ENCODE measurements around the gene CDKL1.
"Not testable (repeated sequence)": the region's sequence is repeated elsewhere in the genome, so short reads cannot be mapped to it uniquely, and the experiment has no call there.

CDKL1 gene

DNA sequence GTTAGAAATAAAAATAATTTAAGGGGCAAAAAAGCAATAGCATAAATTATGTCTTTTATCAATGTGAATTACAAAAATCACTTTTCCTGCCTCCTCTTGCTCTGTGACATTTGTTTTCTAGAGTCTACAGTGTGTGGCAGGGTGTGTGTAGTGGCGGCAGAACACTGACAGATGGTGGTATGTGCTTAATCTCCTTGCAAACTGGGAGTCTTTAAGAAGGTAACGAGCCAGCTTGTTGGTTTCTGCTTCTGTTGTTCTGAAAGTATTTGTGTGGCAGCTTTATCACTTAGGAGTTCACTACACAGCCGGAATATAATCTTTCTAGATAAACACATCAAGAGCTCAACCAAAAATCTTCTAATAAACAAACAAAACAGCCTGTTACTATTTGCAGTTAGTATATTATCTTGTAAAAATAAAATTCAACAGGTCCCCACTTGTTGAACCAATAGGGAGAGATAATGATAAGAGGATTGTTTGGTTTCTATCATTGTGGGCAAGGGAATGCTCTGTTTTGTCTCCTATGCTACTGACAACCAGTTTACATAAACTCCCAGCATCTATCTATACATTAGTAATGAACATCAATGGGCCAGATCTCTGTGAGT is 13.0 kb downstream of the CDKL1 start:
- DNase-seq, result no peak

DNA sequence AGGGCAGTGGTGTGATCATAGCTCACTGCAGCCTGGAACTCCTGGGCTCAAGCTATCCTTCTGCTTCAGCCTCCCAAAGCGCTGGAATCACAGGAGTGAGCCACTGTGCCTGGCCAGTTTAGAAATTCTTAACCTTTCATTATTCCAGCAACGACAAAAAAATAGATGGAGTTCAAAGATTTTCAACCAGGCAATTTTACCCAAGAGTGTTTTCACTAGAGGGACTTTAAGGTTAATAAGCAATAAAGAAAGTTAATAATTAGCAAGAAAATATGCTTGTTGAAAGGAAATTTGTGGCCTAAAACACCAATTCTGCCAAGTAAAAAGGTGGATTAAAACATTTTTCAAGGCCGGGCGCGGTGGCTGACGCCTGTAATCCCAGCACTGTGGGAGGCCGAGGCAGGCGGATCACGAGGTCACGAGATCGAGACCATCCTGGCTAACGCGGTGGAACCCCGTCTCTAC is 14.8 kb downstream of the CDKL1 start:
- no peak for DNase-seq

DNA sequence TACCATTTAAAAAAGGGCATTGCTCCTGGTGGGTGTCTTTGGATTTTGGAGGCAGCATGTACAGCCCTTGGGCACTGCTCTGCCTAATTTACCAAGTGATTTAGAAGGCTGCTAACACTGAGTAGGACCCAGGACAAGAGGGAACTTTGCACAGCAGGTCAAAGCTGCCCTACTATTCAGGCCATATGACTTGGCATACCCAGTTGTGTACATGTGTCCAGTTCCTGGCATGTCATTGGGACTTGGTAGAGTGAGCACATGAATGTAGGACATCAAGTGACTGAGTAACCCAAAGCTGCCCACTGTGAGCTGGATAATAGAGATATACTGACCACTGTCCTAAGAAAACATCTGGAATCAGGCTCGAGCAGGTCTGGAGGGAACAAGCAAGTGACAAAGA is 15.7 kb downstream of the CDKL1 start:
- DNase-seq, result no peak

DNA sequence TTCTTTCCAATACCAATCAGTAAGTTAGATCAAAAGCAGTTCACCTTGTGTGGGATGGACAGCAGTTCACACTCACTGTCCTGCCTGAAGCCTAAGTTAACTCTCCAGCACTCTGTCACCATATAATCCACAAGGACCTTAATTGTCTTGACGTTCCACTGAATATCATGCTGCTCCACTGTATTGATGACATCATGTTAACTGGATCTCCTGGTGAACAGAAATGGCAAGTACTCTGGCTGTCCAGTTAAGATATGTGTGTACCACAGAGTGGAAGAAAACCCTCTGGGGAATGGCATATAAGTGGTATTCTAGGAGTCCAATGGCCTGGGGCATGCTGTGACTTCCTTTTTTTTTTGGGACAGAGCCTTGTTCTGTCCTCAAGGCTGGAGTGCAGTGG is 16.2 kb downstream of the CDKL1 start:
- no peak for DNase-seq

DNA sequence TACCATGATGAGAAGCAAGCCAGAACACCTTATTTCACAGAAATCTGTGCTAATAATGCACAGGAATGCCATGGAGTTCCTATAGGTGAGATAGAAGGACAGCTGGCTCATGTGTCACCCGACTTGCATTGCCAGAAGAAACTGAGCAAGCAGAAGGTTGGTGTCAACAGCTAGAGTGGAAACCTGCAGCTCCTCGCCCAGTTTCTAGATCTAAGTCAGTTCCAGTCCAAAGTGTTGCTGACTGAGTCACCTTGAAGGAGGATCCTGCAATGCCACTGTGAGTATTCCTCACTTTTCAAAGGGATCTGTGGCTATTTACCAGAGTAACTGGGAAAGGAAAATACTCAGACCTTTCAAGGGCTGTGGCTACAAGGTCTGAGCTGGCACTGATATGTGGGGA is 17.1 kb downstream of the CDKL1 start:
- DNase-seq, result no peak

DNA sequence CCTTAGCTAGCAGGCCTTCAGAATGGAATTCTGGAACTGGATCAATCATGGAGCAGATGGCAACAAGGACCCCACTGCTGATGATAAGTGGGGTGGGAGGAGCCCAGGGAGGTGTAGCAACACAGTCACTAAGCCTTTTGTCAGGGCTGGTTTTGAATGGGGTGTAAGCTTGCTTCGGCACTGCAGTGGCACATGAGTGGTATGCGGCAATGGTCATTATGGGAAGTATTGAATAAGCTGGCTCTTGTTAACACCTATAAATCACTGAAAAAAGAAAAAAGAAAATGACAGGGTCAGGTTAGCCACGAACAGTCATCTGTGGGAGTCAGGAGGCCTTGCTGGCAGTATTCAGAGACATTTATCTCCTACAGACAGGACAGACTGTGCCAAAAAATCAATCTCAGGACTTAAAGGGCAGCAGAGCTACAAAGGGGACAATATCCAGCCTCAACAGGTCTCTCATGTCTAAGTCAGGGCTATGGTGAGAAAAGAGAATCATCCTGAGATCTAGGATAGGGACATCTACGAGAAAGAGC is 19.1 kb downstream of the CDKL1 start:
- no peak for DNase-seq

DNA sequence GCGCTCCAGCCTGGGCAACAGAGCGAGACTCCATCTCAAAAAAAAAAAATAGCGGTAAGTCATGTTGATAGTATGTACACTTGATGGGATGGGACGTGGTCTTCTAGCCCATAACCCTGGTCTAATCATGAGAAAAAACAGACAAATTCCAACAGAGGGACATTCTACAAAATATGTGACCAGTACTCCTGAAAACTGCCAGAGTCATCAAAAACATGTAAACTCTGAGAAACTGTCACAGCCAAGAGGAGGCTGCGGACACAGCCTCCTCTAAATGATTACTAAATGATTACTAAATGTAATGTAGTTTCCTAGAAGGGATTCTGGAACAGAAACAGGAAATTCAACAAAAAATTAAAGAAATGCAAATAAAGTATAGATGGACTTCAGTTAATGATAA is 20.9 kb downstream of the CDKL1 start:
- no peak for DNase-seq

DNA sequence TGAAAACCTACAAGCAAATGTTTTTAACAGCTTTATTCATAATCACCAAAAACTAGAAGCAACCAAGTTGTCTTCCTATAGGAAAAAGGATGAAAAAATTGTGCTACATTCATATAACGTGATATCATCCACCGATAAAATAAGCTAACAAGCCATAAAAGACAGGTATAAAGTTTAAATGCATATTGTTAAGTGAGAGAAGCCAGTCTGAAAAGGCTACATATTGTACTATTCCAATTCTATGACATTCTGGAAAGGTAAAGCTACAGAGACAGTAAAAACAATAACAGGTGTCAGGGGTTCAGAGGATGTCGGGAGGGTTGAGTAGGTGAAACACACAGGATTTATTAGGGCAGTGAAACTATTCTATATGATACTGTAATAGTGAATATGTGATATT is 22.7 kb downstream of the CDKL1 start:
- no peak for DNase-seq

DNA sequence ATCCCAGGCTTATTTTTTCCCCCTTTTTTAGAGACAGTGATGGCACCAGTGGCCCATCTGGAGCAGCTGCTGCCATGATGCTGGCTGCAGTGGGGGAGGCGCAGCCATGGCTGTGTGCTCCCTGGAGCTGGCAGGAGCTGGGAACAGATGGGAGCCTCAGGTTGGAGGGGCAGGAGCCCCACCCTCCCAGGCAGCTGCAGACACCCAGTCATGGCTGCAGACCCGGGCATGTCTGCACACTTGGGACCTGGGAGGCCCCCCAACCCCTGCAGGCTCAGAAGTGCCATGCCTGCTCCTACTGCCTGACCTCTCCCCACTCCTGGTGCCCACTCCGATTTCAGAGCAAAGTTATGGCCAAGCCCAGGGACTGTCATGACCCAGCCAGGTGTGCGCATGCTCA is 25.1 kb downstream of the CDKL1 start:
- DNase-seq, result no peak

DNA sequence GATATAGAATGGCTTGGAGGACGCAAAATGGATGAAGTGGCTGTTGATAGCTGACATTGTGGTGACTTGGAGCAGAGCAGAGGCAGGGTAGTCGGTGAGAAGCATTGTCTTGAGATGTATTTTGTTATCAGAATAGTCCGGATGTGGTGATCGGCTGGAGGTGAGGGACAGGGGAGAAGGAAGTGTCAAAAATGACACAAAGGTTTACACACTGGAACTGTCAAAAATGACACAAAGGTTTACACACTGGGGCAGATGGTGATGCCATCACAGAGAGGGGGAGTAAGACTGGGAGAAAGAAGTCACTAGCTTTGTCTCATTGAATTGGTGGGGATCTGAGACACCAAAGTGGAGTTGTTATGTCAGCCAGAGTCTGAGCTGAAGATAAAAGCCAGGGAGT is 30.1 kb downstream of the CDKL1 start:
- DNase-seq, result no peak

DNA sequence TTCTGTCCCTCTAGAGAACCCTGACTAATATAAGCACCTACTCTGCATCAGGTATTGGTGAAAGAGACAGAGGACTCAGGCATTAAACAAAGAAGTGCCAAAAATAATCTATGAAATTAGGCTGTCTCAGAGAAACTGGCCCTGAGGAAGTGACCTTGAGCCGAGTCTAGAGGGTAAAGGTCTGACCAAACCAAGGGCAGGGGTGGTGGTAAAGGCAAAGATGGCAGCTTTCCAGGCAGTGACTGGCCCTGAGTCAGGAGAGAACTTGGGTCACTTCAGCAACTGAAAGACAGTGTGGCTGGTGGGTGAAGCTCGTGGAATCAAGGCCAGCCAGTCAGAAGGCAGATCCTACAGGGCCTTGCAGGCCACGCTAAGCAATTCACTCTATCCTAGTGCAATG is 30.6 kb downstream of the CDKL1 start:
- DNase-seq, result no peak

DNA sequence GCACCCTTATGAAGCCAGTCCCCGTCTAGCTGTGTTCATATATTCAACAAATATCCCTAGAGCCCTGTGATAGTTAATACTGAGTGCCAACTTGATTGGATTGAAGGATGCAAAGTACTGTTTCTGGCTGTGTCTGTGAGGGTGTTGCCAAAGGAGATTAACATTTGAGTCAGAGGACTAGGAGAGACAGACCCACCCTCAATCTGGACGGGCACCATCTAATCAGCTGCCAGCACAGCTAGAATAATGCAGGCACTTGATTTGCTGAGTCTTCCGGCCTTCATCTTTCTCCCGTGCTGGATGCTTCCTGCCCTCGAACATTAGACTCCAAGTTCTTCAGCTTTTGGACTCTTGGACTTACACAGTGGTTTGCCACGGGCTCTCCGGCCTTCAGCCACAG is 31.1 kb downstream of the CDKL1 start:
- DNase-seq, result not testable (repeated sequence)

DNA sequence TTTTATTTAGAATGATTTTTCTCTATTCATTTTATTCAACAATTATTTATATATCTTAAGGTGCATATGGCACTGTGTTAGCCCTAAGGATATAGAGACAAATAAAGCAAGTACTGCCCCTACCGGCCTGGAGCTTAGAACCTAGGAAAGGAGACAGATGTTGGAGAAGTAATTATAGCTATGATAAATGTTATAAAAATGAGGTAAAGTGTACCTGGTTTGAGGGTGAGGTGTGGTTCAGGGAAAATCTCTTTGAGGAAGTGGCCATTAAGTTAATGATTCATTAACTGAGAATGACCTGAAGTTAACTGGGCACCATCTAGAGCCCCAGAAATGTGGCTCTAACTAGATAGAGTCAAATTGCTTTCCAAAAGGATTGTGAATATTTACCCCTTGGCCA is 31.9 kb downstream of the CDKL1 start:
- no peak for DNase-seq

DNA sequence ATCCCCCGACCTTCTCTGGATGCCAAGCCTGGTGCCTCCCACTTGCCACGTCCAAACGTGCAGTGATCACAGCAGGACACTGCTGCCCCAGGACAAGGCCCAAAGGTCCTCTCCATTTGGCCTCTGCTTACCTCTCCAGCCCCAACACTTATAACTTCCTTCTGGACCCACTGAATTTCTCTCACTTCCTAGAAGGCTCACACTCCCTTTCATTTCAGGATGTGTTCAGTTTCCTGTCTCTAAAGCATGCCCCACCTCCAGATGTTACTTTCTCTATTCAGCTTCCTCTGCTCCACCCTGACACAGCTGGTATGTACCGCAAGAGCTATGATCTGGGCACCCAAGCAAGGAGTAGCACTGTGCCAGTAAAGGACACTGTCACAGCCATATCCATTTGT is 33.0 kb downstream of the CDKL1 start:
- DNase-seq, result no peak

DNA sequence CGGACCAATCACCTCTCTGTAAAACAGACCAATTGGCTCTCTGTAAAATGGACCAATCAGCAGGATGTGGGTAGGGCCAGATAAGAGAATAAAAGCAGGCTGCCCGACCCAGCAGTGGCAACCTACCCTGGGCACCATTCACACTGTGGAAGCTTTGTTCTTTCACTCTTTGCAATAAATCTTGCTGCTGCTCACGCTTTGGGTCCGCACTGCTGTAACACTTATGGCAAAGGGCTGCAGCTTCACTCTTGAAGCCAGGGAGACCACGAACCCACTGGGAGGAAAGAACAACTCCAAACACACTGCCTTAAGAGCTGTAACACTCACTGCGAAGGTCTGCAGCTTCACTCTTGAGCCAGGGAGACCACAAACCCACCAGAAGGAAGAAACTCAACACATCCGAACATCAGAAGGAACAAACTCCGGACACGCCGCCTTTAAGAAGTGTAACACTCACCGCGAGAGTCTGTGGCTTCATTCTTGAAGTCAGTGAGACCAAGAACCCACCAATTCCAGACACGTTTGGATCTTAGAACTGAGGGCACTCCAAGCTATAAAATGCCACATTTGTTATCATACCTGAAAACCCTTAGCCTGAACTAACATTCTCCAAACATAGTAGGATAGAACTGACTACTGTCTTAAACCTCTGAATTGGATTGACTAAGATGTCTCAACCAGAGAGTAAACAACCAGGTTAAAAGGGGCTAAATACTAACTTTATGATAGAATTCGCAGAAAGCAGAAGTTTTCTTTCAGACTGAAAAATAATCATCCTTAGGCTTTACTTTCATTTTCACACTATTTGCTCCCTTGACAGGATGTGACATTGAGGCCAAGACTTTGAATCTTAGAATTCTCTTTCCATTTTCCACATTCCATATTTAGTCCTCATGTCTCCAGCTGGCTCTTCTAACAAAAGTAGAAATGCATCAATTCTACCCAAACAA is 33.6 kb downstream of the CDKL1 start:
- no peak for DNase-seq

DNA sequence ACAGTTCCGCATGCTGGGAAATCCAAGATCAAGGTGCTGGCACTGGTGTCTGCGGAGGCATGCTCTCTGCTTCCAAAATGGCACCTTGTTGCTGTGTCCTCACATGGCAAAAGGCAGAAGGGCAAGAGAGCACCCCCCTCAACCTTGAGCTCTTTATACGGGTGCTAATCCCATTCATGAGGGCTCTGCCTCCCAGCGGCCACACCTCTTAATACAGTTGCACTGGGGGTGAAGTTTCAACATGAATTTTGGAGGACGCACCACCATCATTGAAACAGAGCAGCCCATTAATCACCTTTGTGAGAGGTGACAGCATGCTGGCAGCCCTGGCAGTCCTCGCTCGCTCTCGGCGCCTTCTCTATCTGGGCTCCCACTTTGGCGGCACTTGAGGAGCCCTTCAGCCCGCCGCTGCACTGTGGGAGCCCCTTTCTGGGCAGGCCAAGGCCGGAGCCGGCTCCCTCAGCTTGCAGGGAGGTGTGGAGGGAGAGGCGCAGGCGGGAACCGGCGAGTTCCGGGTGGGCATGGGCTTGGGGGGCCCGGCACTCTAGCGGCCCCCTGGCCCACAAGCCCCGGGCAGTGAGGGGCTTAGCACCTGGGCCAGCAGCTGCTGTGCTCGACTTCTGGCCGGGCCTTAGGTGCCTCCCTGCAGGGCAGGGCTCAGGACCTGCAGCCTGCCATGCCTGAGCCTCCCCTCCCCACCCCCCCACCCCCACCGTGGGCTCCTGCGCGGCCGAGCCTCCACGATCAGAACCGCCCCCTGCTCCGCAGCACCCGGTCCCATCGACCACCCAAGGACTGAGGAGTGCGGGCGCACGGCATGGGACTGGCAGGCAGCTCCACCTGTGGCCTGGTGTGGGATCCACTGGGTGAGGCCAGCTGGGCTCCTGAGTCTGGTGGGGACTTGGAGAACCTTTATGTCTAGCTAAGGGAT is 34.9 kb downstream of the CDKL1 start:
- DNase-seq, result not testable (repeated sequence)

DNA sequence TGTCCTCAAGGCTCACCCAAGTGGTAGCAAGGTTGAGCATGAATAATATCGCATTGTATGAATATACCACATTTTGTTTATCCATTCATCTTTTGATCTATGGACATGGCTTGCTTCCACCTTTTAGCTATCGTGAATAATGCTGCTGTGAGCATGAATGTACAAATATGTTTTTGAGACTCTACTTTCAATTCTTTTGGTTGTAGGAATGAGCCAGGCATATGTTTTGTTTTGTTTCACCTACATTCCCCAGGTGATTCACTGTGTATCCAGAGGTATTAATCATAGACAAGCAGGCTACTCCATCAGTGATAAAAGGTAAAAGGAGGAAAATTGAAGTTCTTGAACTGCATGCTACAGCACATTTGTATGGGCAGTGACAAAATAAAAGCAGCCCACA is 35.8 kb downstream of the CDKL1 start:
- DNase-seq, result no peak

DNA sequence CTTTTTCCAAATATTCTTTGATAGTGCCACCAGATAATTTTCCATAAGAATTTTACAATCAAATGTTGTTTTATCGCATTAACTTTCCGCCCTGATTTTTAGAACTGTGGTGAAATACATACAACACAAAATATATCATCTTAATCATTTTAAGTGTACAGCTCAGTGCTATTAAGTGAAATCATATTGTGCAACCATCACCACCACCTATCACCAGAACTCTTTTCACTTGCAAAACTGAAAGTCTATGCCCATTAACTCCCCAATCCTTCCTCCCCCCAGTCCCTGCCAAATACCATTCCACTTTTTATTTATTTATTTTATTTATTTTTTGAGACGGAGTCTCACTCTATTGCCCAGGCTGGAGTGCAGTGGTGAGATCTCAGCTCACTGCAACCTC is 36.6 kb downstream of the CDKL1 start:
- no peak for DNase-seq

DNA sequence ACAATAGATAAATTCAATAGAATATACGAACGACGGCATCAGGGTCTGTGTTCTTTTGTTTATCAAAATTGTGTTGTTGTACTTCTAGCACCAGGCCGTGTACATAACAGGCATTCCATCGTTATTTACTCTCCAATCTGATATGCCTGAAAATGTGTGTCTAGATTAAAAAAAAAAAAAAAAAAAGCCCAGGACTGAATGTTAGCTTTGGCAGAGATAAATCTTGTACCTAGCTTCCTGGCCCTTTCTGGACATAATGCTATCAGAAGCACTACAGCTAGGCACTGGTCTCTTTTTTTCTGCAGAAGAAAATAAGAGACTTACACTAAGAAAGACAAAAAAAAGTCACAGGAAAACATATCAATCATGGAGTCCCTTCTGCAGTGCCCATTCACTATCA is 37.0 kb downstream of the CDKL1 start:
- DNase-seq, result no peak

DNA sequence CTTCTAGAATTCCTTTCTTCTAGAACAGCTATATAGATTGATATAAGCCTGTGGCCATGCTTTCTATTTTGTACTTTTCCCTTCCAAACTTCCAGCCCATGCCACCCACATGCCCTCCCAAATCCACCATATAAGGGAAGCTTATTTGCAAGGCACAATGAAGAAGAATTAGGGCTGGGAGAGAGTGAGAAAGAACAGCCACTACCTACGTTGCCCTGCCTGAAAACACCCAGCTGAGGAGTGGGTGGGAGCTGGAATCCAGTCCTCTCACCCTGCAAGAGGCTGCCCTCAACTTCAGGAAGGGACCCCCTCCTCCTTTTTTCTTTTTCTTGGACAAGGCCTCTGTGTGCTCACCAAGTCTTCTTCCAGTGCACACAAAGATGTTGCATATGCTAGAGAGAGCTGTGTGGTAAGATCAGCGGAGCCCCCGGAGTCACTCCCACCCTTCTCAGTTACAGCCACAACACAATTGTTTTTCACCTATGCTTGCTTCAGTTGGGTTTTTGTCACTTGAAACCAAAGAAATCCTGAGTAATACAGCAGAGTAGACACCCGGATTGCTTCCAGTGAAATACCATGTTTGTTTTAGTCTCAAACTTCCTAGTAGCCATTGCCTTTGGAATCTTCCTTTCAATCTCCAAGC is 38.8 kb downstream of the CDKL1 start:
- DNase-seq, result no peak

DNA sequence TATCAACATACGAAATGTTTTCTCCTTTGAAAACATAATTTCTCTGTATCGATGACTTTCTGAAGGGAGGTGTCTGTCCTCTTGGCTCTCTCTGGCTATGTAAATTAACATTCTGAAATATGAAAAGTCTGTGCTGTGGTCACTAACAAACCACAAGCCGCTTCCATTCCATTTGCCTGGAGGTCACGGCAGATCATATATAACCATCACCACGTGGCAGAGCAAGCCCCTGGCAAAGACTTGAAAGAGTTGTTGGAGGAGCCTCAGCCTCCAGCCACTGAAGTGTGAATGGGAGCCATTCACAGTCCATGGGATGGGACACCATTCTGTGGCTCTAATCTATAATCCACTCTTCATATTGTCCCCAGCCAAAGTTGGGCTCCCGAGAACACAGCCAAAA is 39.6 kb downstream of the CDKL1 start:
- no peak for DNase-seq

DNA sequence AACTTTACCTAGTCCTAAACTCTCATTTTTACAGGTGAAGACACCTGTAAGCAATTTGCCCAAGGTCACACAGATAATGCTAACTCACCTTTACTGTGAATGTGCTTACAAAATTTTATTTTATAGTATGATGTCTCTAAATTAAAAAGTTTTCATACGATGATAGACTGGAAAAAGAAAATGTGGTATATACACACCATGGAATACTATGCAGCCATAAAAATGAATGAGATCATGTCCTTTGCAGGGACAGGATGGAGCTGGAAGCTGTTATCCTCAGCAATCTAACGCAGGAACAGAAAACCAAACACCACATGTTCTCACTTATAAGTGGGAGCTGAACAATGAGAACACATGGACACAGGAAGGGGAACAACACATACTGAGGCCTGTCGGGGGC is 40.4 kb downstream of the CDKL1 start:
- DNase-seq, result not testable (repeated sequence)

DNA sequence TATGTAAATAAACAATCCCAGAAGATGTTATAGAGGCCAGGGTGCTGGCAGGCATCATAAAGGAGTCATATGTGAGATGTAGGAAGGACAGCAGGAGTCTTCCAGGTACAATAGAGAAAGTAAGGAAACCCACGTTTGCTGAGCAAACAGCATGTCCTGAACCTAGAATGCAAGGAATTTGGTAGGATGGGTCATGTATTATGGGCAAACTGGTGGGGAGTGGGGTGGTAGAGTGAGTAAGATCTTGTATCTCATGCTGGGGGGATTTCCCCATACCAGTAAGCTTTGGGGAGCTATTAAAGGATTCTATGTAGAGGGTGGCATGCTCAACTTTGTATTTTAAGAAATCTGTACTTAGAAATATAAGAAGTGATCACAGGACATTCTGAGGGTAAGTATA is 41.0 kb downstream of the CDKL1 start:
- no peak for DNase-seq
